Measurements from ENCODE around the gene TBX19.

DNA sequence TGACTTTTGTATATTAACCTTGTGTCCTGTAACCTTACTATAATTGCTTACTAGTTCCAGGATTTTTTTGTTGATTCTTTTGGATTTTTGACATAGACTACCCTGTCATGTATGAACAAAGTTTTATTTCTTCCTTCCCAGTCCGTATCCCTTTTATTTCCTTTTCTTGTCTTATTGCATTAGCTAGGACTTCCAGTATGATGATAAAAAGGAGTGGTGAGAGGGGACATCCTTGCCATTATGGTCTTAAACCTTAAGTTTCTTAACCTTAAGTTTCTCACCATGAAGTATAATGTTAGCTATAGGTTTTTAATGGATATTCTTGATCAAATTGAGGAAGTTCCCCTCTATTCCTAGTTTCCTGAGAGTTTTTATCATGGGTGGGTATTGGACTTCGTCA lies 24.5 kb upstream of the TBX19 start:
- TF ChIP-seq, protein P1, sequence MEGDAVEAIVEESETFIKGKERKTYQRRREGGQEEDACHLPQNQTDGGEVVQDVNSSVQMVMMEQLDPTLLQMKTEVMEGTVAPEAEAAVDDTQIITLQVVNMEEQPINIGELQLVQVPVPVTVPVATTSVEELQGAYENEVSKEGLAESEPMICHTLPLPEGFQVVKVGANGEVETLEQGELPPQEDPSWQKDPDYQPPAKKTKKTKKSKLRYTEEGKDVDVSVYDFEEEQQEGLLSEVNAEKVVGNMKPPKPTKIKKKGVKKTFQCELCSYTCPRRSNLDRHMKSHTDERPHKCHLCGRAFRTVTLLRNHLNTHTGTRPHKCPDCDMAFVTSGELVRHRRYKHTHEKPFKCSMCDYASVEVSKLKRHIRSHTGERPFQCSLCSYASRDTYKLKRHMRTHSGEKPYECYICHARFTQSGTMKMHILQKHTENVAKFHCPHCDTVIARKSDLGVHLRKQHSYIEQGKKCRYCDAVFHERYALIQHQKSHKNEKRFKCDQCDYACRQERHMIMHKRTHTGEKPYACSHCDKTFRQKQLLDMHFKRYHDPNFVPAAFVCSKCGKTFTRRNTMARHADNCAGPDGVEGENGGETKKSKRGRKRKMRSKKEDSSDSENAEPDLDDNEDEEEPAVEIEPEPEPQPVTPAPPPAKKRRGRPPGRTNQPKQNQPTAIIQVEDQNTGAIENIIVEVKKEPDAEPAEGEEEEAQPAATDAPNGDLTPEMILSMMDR (IDR thresholded peaks at IDR 0.05; ENCODE audit: low read depth, low read length): no peak
- TF ChIP-seq POLR2A (IDR thresholded peaks at IDR 0.05; ENCODE audit: extremely low read depth, insufficient read length): no peak
